Measurements from ENCODE around the gene GNB1. TPM values are rescaled to one million over a fixed set of nuclear protein-coding genes. Genes with fewer than 3 reads are reported as not detected.
"Not testable (repeated sequence)": the region's sequence is repeated elsewhere in the genome, so short reads cannot be mapped to it uniquely, and the experiment has no call there.

Gene GNB1
- total RNA-seq, 1 donor from 2014 or later = 257 TPM

- TF ChIP-seq CTCF (IDR thresholded peaks at IDR 0.05; ENCODE audit: insufficient read depth, low read length, poor library complexity, severe bottlenecking) = no peak
- H3K27me3 ChIP-seq (ENCODE audit: control insufficient read depth, insufficient read depth, low read length) = no peaks in the 10 kb centered on the region
- no peak overlapping the region for H3K4me3 ChIP-seq (ENCODE audit: low read depth, low read length)
- peaks cover 1% of the 10 kb centered on the region for H3K36me3 ChIP-seq (ENCODE audit: control insufficient read depth, insufficient read depth, low read length)
- DNase-seq (ENCODE audit: low read depth) = no peak
Observed at GRCh38 chr1:1755426-1755825, 135.5 kb downstream of the GNB1 start.

- no peak overlapping the region for H3K4me3 ChIP-seq (ENCODE audit: low read depth, low read length)
- no peaks in the 10 kb centered on the region for H3K36me3 ChIP-seq (ENCODE audit: control insufficient read depth, insufficient read depth, low read length)
- DNase-seq (ENCODE audit: low read depth) = no peak
- TF ChIP-seq CTCF (IDR thresholded peaks at IDR 0.05; ENCODE audit: insufficient read depth, low read length, poor library complexity, severe bottlenecking) = no peak
- no peaks in the 10 kb centered on the region for H3K27me3 ChIP-seq (ENCODE audit: control insufficient read depth, insufficient read depth, low read length)
Observed at GRCh38 chr1:1754051-1754815, 136.7 kb downstream of the GNB1 start.

- no peaks in the 10 kb centered on the region for H3K27me3 ChIP-seq (ENCODE audit: control insufficient read depth, insufficient read depth, low read length)
- TF ChIP-seq CTCF (IDR thresholded peaks at IDR 0.05; ENCODE audit: insufficient read depth, low read length, poor library complexity, severe bottlenecking) = no peak
- H3K4me3 ChIP-seq (ENCODE audit: low read depth, low read length) = no peak overlapping the region
- H3K36me3 ChIP-seq (ENCODE audit: control insufficient read depth, insufficient read depth, low read length) = no peaks in the 10 kb centered on the region
- no peak for DNase-seq (ENCODE audit: low read depth)
Observed at GRCh38 chr1:1753607-1754005, 137.3 kb downstream of the GNB1 start.

- Histone ChIP-seq H3K27me3 (ENCODE audit: control insufficient read depth, insufficient read depth, low read length) (no peaks in the 10 kb centered on the region), H3K36me3 (ENCODE audit: control insufficient read depth, insufficient read depth, low read length) (no peaks in the 10 kb centered on the region), H3K4me3 (ENCODE audit: low read depth, low read length) (no peak overlapping the region)
- no peak for TF ChIP-seq CTCF (IDR thresholded peaks at IDR 0.05; ENCODE audit: insufficient read depth, low read length, poor library complexity, severe bottlenecking)
- no peak for DNase-seq (ENCODE audit: low read depth)
Observed at GRCh38 chr1:1752636-1753606, 138.0 kb downstream of the GNB1 start.

- TF ChIP-seq CTCF (IDR thresholded peaks at IDR 0.05; ENCODE audit: insufficient read depth, low read length, poor library complexity, severe bottlenecking) = no peak
Observed at GRCh38 chr1:1752190-1752589, 138.7 kb downstream of the GNB1 start.

GRCh38 chr1:1749941-1750340 lies 140.9 kb downstream of the GNB1 start:
- H3K36me3 ChIP-seq (ENCODE audit: control insufficient read depth, insufficient read depth, low read length); H3K27me3 ChIP-seq (ENCODE audit: control insufficient read depth, insufficient read depth, low read length); DNase-seq (ENCODE audit: low read depth); H3K4me3 ChIP-seq (ENCODE audit: low read depth, low read length): not testable (repeated sequence)

More at GRCh38 chr1:1752190-1752589, 138.7 kb downstream of the GNB1 start:
- no peaks in the 10 kb centered on the region for H3K36me3 ChIP-seq (ENCODE audit: control insufficient read depth, insufficient read depth, low read length)
- H3K27me3 ChIP-seq (ENCODE audit: control insufficient read depth, insufficient read depth, low read length) = no peaks in the 10 kb centered on the region
- no peak for DNase-seq (ENCODE audit: low read depth)
- no peak overlapping the region for H3K4me3 ChIP-seq (ENCODE audit: low read depth, low read length)

All from kidney epithelial cell (primary cell).